Stimulated activated CD4-positive, alpha-beta T cell treated with anti-CD3 and anti-CD28 coated beads, Interleukin-4, amount 100 ng/mL, for 4 hours (primary cell): ENCODE results near the gene KLF6.

Experiments
- DNase-seq, 2 experiments: peaks; one replicate each; pipeline ENCODE4 v3.0.0-alpha.2; 2020

The KLF6 gene

DNA sequence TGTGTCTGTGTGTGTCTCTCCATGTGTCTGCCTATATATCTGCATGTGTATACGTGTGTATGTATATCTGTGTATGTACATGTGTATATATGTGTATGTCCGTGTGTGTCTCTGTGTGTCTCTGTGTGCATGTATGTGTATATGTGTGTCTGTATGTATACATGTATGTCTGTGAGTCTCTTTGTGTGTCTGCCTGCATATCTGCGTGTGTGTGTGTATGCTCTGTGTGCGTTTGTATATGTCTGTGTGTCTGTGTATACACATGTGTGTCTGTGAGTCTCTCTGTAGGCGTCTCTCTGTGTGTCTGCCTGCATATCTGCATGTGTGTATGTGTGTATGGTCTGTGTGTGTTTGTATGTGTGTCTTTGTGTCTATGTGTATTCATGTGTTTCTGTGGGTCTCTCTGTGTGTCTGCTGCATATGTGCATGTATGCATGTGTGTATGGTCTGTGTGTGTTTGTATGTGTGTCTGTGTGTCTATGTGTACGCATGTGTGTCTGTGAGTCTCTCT is 23.7 kb upstream of the KLF6 start:
- DNase-seq: no peak

DNA sequence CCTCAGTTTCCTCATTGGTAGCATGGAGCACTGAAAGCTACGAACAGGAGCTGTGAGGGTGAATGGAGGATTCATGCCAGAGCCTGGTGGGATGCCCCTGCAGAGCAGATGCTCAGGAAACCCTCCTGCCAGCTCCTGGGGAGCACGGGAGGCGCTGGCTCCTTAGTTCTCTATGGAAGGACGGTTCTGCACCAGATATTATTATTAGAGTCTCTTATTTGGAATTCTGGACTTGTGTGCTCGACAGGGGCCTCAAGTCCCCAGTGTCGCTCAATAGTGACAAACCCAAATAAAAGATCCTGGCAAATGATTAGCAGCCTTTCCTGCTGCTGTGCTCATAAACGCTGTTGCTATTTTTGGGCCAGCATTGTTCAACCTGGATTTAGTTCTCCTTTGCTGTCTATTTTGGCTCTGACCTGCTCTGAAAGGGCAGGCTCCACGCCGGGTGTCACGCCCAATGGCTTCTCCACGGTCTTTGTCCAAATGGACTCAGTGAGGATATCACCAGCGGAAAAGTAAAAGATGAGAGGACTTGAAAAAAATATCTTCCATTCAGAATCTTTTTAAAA is 23.0 kb upstream of the KLF6 start:
- DNase-seq: no peak

DNA sequence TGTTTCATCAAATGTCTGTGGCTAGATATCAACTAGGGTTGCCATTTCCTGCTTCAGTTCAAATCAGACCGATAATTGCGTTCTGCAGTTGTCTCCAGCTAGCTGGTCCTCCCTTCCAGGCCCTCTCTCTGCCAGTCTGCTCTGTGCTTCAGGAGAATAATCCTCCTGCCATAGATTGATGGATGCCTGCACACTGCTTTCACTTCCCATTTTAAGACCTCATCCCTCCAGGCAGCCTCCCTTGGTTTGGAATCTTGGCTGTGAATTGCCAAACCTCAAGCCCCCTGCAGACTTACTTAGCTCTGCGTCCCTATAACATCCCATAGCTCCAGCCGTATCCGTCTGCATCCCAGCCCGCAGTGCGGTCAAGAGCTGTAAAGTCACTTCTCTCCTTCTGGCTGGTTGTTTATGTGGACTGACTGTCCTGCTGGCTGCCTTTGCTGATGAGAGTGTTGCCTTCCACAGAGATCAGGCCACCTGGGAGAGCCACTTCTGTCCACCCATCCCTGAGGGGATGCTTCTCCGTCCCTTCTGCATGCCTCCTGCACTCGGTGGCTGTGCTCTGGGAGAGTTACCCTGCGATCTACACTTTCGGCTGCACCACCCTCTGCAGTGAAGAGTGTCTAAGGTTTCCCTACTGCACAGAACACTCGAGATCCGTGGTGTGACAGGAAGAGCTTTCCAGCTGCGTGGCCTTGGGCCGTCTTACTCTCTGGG is 22.4 kb upstream of the KLF6 start:
- DNase-seq: no peak

DNA sequence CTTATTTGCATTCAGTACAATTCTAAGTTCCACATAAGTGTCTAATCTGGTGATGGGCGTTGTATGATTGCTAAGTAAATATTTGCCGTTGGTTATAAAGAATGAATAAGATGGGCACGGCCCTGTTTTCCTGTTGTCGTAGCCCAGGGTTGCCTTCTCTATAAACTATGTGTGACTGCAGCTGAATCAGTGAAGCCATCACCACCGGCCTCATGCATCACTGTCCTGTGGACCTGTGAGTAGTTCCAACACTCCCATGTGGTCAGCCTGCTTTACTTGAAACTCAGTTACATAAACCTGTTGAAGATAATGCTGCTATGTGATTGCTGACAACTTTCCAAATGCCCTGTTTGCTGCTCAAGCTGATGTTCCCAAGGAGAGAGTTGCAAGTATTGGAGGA is 21.6 kb upstream of the KLF6 start:
- no peak for DNase-seq

DNA sequence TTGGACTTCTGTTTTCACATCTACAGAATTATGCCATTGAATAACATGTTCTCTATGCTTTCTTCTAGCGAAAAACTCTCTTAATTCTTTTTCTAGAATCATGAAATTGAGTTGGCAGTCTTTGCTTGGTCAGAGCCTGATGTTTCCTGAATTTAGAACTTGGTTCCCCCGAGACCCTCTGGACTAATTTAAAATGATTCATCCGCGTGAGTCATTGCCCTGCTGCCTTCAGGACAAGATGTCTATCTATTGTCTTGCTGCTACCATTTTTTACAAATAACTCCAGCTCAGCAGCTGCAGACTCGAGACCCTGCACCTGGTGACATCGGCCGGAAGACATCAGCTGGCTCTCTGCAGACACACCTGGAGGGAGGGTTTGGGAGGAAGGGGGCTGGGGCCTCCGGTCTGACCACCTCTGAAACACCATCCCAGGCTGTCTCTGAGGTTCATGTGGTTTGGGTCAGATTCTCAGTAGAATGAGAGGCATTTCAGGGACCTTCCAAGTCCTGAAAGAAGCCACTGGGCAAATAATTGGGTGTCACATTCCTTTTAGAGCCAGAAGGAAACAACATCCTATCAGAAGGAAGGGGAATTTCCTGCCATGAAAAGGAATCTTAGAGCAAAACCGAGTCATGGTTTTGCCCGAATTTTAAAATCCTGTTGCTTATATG is 20.9 kb upstream of the KLF6 start:
- peak in 1 of 2 experiments; percentile 62 for DNase-seq

DNA sequence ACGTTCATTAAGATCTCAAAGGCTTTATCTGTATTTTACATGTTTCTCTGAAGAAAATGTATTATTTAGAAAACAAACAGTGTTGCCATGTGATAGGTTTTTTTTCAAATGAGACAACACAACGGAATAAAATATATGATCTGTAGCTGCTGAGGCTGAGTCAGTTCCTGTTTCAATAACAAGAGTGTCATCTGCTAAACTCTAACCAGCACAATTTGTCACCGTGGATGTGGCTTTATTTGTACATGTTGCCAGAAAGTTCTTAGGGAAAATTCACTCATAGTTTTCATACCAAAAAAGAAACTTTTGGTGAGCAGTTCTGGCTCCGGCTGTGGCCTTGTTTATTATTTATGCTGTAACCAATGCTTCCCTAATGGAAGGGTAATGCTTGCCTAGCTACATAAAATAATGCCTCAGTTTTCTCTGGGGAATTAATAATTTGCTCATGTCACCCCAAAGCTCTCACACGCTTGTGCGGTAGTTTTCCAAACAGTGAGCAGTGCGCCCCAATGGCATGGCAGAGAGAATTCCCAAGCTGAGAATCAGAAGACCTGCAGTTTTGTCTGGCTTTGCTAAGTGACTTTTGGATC is 20.3 kb upstream of the KLF6 start:
- DNase-seq: peak in 1 of 2 experiments; percentile 68

DNA sequence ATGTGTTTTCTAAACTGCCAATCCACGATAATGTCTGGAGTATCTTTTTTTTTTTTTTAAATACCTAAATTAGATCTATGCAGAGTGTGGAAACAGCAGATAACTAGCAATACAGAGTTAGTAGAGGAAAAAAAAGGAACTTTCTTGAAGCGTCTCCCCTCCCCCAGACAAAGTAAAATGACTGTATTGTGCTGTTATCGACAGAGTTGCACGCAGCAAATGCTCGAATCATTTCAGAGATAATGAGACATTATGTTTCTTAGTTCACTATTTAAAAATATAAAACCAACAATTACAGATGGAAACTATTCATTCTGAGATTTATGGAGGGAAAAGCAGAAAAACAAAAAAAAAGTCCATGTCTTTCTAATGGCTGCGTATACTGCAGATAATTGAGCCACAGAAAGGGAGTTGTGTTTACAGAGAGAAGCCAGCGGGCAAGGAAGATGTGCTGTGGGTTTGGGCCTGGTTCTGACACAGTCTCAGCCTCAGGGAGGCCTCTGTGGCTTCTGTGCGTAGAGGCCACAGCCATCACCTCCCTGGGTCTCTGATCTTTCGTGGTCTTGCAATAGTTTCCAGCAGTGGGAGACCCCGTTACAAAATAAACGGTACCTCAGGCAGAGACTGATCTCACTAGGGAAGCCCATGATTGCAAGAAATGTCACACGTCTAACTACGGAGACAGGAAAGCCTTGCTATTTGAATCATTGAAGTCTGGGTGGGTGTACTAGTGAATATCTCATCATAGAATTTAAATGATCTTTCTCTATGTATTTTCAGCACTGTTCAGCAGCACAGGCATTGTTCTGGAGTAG is 19.1 kb upstream of the KLF6 start:
- DNase-seq: peak in 1 of 2 experiments; percentile 75

DNA sequence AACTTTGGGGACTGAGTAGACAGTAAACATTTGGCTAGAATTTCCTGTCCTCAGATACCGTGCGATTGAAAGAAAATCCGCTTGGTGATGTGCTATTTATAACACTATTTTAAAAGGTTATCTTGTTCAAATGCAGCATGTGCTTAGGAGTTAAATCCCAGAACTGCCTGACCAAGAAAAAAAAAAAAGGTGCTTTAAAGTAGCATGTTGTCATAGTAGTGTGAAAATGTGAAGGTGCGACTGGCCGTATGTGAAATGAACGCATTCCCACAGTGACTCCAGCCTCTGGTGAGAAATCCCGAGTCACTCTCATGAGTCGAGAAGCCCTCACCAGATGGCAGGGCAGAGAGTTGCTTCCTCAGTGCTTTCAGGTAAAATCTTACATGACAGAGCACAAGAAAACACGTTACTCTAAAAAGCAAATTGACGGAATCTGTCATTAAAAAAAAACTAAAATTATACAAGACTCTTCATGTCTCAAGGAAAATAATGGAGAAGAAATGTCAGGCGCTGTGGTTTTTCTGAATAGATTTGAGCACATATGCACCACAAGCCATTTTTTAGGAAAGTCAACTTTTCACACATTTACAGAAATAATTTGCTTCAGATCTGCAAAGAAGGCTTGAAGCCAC is 18.4 kb upstream of the KLF6 start:
- DNase-seq: no peak

DNA sequence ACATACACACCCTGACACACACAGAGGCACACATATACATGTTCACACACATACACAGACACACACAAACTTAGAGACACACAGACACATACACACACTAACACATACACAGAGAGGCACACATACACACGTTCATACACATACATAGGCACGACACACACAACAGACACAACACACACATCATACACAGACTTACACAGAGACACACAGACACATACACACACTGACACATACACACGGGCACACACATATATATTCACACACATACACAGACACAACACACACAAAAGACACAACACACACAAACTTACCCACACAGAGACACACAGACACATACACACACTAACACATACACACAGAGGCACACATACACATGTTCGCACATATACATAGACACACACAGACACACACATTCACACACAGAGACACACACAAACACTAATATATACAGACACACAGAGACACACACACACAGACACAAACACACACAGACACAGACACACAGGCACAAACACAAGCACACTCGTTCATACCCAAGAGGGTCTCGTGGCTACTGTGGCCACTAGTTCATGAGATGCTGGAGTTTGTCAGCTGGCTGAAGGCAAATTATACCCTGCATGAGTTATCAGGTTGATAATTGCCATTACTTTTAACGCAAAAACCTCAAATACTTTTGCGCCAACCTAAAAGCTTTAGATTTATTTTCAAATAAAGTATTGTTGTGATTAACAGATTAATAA is 17.7 kb upstream of the KLF6 start:
- DNase-seq: no peak

DNA sequence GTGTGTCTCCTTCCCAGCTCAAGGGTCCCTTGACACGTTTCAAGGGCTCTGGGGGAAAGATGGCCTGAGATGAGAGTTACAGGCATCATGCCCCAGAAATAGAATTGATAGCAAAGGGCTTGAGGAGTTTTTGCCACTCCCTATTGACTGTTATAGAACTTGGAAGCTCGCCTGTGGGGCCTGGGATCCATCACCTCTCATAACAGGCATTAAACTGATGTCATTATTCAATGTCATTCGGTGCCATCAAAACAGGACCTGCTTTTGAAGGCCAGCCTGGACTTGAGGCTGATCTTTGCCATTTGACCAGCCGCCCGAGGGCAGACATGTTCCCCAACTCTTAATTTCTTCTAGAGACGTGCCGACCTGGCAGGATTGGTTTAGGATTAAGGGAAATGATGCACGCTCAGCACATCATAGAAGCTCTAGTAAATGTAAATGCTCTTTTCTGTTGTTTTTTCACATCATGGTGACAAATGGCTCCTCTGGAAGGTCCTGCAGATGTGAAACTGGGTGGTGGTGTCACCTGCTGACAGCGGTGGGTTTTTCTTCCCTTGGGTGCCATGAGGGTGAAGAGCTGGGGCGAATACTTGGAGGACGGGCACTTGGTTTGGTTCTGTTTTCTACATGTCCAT is 16.7 kb upstream of the KLF6 start:
- no peak for DNase-seq

DNA sequence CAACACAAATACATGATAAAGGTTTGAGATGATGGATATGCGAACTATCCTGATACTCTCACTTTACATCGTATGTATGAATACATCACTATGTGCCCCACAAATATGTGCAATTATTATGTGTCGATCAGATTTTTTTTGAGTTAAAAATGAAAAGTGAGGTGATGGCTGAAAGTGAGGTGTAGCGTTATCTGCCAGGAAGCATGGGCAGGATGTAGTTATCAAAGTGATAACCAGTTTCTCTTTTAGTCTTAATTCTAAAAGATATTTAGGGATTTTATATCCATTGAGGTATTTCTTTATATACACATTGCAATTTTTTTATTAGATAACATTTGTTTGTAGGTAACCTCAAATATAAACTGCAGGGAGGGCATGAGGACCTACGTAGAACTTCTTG is 15.6 kb upstream of the KLF6 start:
- no peak for DNase-seq

DNA sequence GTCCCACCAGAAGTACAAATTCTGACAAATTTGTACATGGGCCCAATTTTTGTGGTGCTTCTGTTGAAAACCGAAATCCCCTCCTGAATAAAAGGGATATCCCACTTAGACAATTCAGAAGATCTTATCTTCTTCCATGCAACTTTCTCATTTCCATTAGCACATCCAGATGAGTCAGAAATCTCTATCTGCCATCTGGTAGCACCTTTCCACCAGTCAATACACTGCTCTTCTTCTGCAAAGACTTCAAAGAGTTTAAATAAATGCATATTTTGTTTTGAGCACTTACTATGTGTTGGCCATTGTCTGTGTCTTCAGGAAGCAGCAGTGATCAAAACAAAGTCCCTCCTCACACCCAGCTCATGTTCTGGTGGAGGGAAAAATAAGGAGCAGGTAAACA is 12.7 kb upstream of the KLF6 start:
- DNase-seq: no peak

DNA sequence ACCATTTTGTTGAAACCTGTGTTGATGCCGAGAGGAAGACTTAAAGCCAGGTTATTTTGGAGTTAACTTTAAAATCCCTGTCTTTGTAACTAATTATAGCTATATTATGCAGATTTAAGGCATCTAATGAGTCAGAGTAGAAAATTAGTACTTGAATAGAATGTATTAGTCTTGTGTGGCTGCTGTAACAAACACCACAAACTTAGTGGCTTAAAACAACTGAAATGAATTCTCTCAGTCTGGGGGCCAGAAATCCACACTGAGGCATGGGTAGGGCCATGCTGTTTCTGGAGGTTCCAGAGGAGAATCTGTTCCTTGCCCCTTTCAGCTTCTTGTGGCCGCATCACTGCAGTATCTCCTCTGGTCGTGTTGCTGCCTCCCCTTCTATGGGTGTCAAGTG is 8.5 kb upstream of the KLF6 start:
- no peak for DNase-seq

DNA sequence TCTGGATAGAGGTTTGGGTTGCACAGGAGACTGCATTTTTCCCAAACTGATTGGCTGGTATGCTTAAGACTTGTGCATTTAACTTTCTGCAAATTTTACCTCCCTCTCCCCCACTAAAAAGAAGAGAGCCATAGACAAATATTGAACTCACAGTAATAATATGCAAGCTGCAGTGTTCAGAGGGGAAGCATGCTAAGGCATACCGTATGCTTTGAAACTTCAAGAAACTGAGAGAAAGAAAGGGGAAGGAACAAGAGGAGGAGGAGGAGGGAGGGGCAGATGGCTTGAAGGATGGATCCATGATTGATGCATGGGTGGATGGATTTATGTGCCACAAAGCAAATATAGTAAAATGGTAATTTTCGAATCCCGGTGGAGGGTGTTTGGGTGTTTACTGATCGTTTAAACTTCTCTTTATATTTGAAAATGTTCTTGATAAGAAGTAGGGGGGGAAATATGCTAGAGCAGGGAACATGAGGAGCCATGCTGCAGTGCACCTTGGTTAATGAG is 7.8 kb upstream of the KLF6 start:
- no peak for DNase-seq

DNA sequence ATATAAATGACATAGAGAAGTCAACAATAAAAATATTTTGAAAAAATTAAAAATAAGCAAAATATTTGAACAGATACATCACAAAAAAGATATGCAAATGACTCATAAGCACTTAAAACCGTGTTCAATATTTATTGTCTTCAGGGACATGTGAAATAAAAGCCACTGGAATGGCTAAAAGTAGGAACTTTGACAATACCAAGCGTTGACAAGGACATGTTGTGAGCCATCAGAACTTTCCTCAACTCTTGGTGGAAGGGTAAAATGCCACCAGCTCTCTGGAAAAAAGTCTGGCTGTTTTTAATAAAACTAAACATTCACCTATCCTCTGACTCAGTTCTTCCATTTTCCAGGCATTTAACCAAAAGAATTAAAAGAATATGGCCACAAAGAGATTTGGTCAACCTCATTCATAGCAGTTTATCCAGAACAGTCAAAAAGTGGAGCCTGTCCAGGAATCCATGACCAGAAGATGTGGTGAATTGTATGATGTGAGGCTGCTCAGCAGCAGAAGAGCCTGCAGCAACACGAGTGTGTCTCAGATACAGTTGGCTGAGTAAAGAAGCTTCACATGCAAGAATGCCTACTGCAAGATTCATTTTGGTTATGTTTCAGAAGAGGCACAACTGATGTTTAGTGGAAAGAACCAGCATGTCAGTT is 7.1 kb upstream of the KLF6 start:
- DNase-seq: no peak

DNA sequence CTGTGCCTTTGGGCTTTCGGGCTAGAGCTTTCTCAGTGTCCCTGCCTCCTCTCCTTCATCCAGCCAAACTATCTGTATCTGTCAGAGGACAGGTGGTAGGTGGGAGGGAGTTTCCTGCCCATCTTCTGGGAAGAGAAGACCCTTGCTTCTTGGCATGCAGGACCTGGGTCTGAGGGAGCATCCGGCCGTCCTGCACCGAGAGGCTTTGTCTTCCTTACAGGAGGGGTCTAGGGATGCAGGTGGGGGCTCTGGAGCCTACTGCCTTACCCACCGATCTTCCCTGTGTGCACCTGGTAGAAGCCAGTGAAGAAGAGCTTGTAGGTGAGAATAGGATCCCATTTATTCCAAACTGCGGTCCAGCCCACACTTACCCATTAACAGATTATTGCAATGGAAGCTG is 5.8 kb upstream of the KLF6 start:
- no peak for DNase-seq

DNA sequence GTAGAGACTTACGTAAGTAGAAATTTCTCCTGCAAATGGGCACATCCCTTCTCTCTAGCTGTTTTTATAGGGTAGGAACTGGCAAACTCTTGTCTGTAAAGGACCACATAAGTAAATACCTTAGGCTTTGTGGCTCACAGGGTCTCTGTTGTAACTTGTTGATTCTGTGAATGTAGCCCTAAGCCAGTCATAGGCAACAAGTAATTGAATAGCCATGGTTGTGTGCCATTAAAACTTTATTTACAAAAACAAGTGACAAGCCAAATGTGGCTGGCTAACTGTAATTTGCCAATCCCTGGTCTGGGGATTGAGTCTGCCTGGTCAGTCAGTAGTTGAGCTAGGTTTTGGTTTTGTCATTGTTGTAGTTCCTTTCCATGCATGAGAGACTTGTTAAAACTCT is 5.3 kb upstream of the KLF6 start:
- no peak for DNase-seq

DNA sequence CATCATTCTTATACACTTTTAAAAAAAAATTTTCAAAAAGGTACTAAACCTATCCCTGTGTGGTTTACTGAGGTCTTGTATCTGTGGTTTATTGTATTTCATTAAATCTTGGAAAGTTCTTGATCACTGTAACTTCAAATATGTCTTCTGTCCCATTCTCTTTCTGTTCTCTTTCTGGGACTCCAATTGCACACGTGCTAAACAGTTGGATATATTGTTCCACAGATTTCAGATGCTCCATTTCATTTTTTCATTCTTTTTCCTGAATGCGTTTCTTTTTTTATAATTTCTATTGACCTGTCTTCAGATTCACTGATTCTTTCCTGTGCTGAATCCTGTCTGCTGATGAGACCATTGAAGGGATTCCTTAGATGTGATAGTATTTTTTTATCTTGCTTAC is 4.6 kb upstream of the KLF6 start:
- no peak for DNase-seq

DNA sequence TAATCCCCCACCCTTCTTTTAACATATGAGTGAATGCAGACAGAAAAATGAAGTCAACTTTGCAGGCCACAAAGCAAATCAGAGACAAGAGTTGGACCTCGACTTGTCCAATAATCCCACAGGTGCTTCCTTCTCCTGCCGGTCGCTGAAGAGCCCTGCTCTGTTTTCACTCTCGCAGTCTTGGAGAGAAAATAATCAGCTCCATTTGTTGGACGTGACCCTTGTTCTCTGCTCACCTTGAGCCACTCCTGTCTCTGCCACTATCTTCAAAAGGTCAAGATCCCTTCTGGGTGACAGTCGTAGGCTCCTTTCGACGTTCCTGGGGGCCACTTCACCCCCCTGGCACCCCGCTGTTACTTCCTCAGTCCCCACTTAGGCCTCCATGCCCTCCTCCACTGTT is 2.8 kb upstream of the KLF6 start:
- DNase-seq: no peak

DNA sequence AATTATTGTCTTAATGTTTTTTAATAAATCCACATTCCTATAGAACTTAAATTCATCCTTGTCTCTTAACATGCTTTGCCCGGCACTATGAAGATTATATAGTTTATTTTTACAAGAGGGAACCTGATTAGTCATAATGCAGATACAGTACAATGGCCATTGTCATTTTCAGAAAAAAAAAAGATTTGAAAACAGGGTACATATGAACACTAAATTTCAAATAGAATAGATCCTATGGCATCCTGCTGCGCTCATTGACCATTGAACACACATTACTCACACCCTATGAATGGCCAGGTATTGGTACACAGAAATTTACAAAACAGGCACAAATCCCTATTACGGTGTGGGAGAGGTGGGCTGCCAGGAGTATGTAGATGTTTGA is 2.0 kb upstream of the KLF6 start:
- no peak for DNase-seq
